A549 treated with CORT108297 at 1 μM for 4 hours (cell line): ENCODE measurements around the gene PRPF8. TPM values are rescaled to one million over a fixed set of nuclear protein-coding genes. Genes with fewer than 3 reads are reported as not detected.

Experiments
- total RNA-seq: library from RNA; stranded (reverse); fragments of 200-300 nt; extraction: Qiagen RNA extraction; gene quantifications from 5 replicates; pipeline ENCODE4 v1.2.3, GENCODE V29; 2022

Gene PRPF8
- total RNA-seq: 257 to 272 TPM (median 260 TPM) in 5 replicates

DNA sequence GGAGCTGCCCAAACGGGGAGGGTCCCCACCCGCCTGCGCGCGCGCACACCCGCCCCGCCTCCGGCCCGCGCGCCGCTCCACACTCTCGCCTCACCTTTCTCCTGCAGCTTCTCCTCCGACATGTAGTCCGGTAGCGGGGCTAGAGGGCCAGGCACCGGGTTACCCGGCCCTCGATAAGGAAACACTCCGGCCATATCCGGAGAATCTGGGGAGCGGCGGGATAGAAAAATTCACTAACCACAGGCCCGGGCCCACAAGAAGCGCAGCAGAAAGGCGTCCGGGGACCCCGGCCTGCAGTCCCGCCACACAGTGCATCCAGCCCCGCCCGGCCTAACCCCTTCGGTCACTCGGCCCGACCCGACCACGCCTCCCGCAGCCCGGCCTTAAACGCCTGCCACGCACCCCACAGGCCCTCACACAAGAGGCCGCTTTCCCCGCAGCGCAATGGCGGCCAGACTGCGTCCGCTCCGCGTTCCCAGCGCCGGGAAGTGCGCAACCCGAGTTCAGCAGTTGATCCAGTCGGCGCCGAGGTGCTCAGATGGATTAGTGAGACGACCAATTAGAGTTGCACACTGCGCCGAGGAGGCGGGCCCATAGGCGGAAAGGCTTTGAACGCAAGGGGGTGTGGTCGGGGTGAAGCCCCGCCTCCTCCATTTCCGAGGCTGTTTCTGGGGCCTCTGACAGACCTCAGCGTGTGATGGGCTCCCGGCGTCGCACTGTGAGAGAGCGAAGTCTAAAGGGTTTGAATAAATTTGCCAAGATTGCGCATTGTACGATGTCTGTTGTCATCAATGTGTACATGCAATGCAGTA lies at the start of gene PRPF8:
PRPF8 (minus strand) TSS at position 490 of the 812 bp plus-strand sequence; CDS start at position 194, 296 bp downstream.

DNA sequence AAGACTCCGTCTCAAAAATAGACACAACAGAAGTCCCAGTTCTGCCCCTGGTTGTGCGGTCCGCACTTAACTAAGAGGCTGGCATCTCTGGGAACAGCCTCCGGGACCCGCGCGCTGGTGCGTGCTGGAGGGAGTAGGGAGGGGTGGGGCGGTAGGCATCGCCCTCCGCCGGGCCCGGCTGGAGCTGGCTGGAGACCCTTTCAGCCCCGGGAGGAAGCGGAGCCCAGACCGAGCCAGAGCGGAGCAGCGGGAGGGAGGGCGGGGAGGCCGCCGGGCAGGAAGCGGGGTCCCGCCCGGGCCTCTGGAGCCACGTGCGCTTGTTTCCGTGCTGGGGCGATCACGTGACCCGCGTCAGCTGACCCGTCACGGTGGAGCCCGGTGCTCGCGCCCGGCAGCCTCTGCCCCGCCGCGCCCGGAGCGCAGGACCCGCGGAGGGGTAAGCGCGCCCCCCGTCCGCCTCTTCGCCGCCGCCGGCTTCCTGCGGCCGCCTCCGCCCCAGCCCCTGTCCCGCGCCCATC lies 39.7 kb upstream of the PRPF8 start, which contains the start of gene WDR81:
WDR81 (plus strand) TSS at position 354 of the 518 bp plus-strand sequence. CDS start 256 bp downstream, outside the sequence.

DNA sequence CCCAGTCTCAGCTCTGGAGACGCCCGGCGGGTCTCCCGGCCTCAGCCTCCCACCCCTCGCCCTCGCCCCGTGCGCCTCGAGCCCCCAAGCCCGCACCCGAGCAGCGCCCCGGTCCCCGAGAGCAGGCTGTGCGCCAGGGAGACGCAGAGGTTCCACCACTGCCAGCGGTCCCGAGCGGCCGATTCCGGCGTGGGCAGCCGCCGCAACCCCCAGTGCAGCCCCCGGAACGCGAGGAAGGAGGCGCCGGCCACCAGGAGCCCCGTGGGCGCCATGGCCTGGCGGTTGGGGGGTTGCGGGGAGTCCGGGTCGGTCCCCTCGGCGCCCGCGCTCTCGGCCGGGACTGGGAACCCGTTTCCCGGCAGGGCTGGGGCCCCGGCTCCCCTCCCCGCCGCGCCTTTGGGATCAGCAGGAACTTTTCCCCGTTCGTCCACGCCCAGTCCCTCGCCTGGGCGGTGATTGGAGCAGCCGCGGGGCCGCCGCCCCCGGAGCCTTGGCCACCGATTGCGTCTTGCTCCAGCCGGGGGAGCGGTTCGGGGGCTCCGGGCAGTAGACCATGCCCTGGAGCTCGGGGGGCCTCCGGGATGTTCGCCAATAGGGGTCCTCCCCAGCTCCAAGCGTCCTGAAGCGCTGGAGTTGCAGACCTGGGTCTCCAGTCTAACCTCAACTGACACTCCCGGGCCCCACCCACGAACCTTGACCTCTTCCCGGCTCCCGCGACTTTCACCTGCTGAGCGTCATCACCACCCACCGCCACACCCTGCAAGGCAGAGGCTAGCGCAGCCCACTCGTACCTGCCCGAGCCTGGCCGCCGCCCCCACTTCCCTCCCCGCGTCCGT lies 25.5 kb upstream of the PRPF8 start, which contains the start of gene TLCD2:
TLCD2 (minus strand) TSS at position 407 of the 836 bp plus-strand sequence; CDS start at position 272, 135 bp downstream.

GRCh38 chr17:1649844-1650501 lies 34.7 kb downstream of the PRPF8 start, which contains the start of gene RILP:
Gene RILP (minus strand): TSS chr17:1649866. CDS start chr17:1649804, 62 bp downstream.

DNA sequence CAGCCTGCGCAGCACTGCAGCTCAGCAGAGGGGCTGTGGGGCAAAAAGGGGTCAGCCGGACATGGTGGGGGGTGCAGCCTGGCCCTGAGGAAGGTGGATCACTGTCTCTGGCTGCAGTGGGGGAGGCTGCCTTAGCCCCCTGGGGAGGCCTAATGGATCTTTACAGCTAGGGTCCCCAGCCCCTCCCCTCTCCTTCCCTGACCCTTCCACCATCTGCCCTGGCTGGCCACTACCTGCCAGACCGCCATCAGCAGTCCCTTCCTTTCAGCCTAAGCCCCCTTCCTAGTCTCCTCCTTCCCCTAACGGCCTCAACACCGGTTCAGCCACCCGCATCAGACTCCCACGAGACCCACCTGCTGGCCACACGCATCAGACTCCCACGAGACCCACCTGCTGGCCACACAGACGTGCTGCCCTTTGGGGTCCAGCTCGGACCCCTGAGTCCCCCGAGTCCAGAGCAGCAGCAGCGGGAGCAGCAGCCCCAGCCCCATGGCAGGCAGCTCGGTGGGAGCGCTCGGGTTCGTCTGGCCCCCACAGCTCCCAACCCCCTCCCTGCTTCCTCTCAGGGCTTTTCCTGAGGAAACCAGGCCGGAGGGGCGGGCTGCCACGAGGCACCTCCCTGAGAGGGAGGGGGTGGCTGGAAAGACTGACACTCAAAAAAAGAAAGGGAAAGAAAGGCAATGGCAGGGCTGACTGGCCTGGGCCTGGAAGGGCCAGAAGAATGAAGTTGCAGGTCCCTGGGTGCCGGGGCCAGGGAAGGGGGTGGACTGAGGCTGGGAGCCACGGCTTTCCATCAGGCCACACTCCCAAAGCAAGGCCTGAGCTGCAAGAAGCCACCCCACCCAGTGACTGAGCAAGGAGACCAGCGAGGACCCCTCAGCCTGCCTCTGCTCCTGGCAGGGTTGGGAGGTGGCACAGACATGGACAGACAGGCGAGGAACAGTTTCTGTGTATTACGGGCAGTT lies 39.2 kb downstream of the PRPF8 start, which contains the start of gene SCARF1:
SCARF1 (minus strand) TSS at position 526 of the 965 bp plus-strand sequence; CDS start at position 491, 35 bp downstream.

GRCh38 chr17:1627982-1628855 lies 56.4 kb downstream of the PRPF8 start, which contains the start of gene SLC43A2:
Gene SLC43A2 (minus strand): TSS chr17:1628834. CDS start chr17:1627874, 960 bp downstream.

Other genes with a start within 250 kb of the PRPF8 start
- 73.4 to 90.5 TPM (median 78.2 TPM) in 5 replicates for gene CRK, start 228.6 kb downstream of the PRPF8 start, total RNA-seq
- 116 to 143 TPM (median 139 TPM) in 5 replicates for gene MYO1C, start 192.2 kb downstream of the PRPF8 start, total RNA-seq
- 23.6 to 26.6 TPM (median 24.4 TPM) in 5 replicates for gene INPP5K, start 168.3 kb downstream of the PRPF8 start, total RNA-seq
- 57.9 to 69.0 TPM (median 61.1 TPM) in 5 replicates for gene PITPNA, start 122.1 kb downstream of the PRPF8 start, total RNA-seq
- 3.9 to 7.9 TPM (median 7.2 TPM) in 5 replicates for gene SLC43A2, start 56.0 kb downstream of the PRPF8 start, total RNA-seq
- gene SCARF1, start 39.1 kb downstream of the PRPF8 start, total RNA-seq: 0.32 to 0.47 TPM (median 0.35 TPM) in 5 replicates
- gene RILP, start 35.0 kb downstream of the PRPF8 start, total RNA-seq: 13.3 to 21.6 TPM (median 18.0 TPM) in 5 replicates
- gene TLCD2, start 25.5 kb upstream of the PRPF8 start, total RNA-seq: 1.1 to 1.8 TPM (median 1.3 TPM) in 5 replicates
- 18.3 to 32.4 TPM (median 30.6 TPM) in 5 replicates for gene WDR81, start 39.8 kb upstream of the PRPF8 start, total RNA-seq
- 1.4 to 2.2 TPM (median 2.0 TPM) in 5 replicates for gene SERPINF2, start 58.0 kb upstream of the PRPF8 start, total RNA-seq
- gene SERPINF1, start 77.2 kb upstream of the PRPF8 start, total RNA-seq: 1.2 to 2.7 TPM (median 2.0 TPM) in 5 replicates
- 8.0 to 10.0 TPM (median 9.0 TPM) in 5 replicates for gene SMYD4, start 145.0 kb upstream of the PRPF8 start, total RNA-seq
- gene RPA1, start 145.1 kb upstream of the PRPF8 start, total RNA-seq: 65.2 to 87.6 TPM (median 79.4 TPM) in 5 replicates